Embryonic facial prominence (tissue), 1 donor: ENCODE results near the gene ZFYVE1.
"Not testable (repeated sequence)": the region's sequence is repeated elsewhere in the genome, so short reads cannot be mapped to it uniquely, and the experiment has no call there.

Experiments used
- DNase-seq: peaks from one replicate; pipeline ENCODE4 v3.0.0-alpha.2; 2016; ENCODE audit errors: extremely low spot score

The ZFYVE1 gene, protein sequence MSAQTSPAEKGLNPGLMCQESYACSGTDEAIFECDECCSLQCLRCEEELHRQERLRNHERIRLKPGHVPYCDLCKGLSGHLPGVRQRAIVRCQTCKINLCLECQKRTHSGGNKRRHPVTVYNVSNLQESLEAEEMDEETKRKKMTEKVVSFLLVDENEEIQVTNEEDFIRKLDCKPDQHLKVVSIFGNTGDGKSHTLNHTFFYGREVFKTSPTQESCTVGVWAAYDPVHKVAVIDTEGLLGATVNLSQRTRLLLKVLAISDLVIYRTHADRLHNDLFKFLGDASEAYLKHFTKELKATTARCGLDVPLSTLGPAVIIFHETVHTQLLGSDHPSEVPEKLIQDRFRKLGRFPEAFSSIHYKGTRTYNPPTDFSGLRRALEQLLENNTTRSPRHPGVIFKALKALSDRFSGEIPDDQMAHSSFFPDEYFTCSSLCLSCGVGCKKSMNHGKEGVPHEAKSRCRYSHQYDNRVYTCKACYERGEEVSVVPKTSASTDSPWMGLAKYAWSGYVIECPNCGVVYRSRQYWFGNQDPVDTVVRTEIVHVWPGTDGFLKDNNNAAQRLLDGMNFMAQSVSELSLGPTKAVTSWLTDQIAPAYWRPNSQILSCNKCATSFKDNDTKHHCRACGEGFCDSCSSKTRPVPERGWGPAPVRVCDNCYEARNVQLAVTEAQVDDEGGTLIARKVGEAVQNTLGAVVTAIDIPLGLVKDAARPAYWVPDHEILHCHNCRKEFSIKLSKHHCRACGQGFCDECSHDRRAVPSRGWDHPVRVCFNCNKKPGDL

DNA sequence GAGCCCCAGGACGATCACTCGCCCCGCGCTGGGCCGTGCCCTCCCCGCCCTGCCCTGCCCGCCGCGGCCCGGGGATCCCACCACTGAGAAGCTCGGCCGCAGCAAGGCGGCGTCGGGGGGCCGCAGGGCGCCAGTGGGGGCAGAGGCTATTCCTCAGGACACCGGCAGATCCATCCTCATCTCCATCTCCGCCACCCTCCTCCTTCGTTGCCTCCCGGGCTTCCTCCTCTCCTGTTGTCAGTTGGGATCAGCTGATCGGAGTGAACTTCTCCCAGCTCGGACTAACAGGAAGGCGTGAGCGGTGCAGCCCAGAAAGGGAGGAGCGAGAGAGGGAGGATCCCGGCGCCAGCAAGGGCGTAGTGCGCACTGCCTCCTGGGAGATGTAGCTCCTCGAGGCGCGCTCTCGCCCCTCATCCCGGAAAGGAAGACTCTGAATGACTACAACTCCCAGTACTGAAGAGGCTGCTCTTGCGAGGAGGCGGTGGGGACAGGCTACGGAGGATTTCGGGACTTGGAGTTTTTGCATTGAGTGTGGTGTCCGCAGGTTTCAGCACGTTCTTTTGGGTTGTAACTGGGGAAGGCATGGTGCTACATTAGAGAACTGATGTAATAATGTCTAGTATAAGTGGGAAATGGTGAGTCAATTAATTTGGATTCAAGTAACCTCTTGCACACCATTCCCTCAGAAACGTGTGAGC lies at the start of gene ZFYVE1:
Gene ZFYVE1, minus strand, starts transcription at position 262 of the 698 bp plus-strand sequence. CDS start 2,598 bp downstream, outside the sequence.
- DNase-seq, result peak; percentile 96

DNA sequence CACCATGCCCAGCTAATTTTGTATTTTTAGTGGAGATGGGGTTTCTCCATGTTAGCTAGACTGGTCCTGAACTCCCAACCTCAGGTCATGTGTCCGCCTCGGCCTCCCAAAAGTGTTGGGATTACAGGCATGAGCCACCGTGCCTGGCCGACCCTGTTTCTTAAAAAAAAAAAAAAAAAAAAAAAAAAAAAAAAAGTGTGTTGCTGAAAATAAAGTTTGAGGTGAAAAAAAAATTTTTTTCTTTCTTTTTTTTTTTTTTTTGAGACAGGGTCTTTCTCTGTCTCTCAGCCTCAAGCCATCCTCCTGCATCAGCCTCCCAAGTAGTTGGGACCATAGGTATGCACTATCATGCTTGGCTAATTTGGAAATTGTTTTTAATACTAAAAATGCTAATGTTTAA lies 42.7 kb upstream of the ZFYVE1 start:
- DNase-seq, result no peak

DNA sequence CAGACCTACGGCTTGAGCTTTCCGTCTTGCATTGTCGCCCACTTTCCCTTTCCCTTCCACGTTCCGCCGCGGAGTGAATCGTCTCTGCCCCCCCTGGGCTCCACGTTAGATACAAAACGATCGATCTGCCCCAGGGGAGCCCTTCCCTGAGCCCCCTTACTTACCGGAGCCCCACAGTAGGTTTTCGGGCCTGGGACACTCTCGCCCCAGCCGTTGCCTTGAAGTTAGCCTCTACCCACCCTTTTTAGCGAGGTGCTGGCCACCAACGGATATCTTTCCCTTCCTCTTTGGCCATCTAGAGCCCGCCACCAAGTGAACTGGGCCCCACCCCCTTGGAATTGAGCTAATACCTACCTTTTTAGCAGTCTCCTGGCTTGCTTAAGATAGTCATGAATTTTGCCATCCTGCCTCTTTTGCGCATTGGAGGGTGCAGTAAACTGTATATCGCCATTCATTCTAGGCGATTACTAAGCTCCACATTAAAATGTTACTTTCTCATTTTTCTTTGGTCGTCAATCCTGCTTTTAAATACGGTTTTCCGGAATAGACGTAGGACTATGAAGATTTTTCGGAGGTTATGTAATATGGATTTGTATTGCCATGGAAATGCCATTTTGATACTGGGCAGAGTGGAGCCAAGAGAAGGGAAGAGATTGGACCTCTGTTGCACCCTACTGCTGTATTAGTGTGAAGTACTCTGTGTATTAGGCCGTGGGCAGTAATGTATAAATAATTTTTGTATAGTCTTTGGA lies 32.2 kb upstream of the ZFYVE1 start:
- DNase-seq, result no peak

DNA sequence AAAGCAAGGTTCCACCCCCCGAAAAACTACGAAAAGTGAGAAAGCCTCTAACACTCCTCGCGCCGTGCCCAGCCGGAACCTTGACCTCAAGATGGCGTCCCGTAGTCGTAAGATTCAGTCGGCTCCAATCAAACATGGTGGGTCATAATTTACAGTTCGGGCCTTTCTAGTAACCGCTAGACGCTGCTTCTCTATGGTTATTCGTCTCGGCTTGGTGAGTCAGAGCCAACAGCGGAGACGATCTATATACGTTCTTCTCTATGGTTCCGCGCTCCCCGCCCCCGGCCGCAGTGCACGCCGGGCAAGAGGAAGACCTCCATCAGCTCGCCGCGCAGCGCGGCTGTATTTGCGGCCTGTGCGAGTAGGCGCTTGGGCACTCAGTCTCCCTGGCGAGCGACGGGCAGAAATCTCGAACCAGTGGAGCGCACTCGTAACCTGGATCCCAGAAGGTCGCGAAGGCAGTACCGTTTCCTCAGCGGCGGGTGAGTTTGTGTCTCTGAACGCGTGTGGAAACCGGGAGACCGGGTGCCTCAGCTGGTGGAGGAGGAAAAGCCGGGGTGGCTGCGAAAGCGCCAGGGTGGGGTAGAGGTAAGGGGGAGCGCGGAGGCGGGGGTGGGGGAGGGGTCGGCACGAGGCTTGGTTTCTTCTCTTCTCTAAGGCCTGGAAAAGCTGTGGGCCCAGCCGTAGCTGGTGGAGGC lies 31.5 kb upstream of the ZFYVE1 start, which contains the start of gene RBM25:
Gene RBM25, plus strand, starts transcription at position 311 of the 698 bp plus-strand sequence. CDS start 13,108 bp downstream, outside the sequence.
- peak; percentile 99 for DNase-seq

DNA sequence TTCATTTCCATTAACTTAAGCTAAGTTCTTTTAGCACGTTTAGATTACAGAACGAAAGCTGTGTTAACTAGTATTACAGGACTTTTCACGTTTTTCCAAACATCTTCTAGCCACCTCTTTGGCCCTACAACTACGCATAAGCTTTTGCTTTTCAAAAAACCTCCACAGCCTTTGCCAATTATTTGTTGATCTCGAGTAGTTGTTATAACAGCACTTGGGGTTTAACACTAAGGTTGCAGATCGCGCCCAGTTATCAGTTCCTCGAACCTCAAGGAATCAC lies 31.0 kb upstream of the ZFYVE1 start:
- no peak for DNase-seq

DNA sequence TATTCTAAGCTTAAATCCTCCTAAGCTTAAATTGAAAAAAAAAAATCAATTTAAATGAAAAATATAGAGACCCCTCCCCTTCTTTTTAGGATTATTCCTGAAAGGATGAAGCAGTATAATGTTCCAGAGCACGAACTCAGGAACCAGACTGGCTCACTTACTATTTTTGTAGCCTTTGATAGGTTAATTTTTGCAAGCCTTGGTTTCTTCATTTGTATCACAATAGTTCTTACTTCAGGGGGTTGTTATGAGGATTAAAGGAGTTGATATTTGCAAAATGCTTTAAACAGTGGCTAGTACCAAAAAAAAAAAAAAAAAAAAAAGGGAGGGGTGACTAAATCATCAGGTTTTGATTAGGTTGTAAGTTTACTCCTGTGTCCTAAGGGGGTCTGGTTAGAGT lies 28.3 kb upstream of the ZFYVE1 start:
- no peak for DNase-seq

DNA sequence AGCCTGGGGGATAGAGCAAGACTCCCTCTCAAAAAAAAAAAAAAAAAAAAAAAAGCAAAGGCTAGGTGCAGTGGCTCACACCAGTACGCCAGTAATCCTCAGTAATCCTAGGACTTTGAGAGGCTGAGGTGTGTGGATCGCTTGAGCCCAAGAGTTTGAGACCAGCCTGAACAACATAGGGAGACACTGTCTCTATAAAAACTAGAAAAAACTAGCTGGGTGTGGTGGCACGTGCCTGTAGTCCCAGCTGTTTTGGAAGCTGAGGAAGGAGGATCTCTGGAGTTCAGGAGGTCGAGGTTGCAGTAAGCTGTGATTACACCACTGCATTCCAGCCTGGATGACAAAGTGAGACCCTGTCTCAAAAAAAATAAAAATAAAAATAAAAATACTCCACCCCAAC lies 22.5 kb upstream of the ZFYVE1 start:
- no peak for DNase-seq

DNA sequence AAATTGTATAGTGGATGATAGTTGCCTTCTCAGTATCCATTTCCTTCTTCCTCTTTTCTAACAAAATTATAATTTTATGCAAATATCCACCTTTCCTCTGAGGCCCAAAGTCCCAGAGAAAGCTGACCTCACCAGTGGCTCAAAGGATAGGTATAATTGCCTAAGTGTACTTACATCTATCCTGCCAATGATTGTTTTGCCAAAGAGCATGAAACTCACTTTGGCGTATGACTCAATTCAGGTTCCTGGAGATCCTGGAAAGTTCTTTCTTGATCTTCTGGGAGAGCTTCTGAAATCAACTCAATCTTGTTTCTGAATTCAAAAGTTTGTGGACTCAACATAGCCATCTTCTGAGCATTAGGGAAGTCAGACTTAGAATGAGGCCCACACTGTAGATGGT lies 20.9 kb upstream of the ZFYVE1 start:
- DNase-seq, result no peak

DNA sequence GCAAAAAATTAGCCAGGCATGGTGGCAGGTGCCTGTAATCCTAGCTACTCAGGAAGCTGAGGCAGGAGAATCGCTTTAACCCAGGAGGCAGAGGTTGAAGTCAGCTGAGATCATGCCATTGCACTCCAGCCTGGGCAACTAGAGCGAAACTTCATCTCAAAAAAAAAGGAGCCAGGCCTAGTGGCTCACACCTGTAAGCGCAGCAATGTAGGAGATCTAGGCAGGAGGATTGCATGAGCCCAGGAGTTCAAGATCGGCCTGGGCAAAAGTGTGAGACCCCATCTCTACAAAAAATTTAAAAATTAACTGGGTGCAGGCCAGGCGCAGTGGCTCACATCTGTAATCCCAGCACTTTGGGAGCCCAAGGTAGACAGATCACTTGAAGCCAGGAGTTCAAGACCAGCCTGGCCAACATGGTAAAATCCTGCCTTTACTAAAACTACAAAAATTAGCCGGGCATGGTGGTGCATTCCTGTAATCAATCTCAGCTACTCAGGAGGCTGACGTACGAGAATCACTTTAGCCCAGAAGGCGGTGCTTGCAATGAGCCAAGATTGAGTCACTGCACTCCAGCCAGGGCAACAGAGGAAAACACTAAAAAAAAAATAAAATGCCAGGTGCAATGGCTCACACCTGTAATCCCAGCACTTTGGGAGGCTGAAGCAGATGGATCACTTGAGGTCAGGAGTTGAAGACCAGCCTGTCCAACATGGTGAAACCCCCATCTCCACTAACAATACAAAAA lies 10.0 kb upstream of the ZFYVE1 start:
- DNase-seq, result not testable (repeated sequence)

DNA sequence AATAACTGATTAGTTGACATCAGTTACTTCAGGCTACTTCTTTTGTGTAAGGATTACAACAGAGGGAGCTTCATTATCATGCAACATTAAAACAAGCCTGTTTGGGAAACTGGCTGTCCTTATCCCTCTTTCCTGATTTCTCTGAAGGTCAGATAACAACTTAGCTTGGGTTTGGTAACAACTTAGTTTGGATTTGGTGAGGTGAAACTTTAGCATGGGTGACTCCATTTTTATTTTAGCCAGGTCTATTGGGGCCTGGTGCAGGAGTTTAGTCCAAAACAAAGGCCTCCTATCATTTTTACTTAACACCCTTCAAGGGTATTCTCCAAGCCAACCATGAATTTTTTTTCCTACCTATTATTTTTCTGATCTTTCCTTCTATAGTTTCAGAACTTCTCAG lies 1.1 kb upstream of the ZFYVE1 start:
- no peak for DNase-seq

DNA sequence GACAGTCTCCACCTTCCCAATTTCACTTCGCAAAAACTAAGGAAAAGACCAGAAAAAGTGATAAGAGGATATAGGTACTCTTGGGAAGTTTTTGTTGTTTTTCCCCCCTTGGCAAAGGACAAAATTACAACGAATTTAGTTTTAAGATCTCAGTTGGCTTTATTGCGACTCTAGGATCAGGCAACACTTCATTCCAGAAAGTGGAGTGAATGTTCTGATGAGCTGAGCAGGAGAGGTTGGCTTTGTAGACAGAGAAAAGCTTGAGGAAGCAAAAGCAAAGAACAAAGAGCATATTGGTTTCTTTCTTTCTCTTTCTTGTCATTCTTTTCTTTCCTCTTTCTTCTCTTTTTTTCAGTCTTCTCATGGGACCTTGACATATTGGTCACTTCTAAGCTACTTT lies 640 bp upstream of the ZFYVE1 start:
- no peak for DNase-seq

DNA sequence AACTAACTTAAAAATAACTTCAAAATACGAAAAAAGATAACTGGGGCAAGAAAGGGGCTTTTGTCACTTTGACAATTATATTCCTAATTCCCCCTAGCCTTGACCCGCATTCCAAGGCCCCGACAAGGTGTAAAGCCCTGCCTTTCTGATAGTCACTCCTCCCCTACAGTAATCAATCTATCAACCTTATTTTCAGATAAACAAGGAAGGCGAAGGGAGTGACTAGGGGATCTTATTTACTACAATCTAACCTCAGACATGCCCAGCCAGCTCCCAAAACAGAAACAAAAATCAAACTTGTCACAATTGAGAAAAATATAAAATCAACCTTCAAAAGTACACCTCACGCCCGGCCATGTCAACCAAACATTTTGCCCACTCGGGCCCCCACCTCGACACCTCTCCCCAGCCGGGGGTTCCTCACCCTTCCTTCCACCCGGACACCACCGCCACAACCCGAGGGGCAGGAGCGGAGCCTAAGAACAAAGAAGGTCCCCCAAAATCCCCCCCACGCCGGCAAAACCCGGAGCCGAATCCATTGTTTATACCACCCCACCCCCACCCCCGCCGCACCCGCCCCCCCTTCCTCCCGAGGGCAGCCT lies 562 bp downstream of the ZFYVE1 start:
- DNase-seq, result no peak

DNA sequence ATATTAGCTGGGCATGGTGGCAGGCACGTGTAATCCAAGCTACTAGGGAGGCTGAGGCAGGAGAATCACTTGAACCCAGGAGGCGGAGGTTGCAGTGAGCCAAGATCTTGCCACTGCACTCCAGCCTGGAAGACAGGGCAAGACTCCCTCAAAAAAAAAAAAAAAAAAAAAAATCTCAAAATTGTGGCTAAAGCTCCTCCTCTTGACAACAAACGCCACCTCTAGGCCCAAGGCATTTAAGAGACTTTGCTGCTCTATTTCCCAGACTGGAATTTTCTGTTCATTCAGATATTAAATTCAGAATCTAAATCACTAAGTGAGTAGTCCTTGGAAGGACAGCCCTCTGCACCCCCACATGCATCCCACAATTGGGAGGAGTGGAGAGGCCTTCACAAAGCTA lies 1.4 kb downstream of the ZFYVE1 start:
- DNase-seq, result no peak

DNA sequence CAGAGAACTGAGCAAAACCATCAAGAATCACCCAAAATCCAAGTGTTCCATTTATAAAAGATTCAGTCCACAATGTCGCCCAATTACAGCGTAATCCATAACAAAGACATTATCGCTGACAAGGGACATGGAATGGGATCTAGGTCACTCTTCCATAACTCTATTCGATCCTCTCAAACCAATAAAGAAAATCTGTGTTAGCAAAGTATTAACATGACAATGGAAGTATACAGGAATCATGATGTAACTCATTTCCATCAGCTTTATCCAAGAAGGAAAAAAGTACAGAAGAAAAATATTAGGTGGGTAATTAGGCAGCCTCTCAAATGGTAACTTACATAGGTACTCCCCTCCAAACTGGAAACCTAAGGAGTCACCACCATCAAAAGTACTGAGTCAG lies 4.9 kb downstream of the ZFYVE1 start:
- DNase-seq, result no peak

DNA sequence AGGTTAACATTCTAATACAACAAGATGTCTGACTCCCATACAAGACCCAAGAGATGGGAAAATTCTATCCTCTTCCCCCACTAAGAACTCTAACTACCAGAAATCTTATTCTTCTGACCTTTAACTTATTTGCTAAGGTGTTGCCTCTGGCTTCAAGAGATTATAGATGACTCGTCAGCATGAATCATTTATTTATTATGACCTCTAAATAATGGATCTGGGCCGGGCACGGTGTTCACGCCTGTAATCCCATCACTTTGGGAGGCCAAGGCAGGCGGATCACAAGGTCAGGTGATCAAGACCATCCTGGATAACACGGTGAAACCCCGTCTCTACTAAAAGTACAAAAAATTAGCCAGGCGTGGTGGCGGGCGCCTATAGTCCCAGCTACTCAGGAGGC lies 10.9 kb downstream of the ZFYVE1 start:
- DNase-seq, result not testable (repeated sequence)

DNA sequence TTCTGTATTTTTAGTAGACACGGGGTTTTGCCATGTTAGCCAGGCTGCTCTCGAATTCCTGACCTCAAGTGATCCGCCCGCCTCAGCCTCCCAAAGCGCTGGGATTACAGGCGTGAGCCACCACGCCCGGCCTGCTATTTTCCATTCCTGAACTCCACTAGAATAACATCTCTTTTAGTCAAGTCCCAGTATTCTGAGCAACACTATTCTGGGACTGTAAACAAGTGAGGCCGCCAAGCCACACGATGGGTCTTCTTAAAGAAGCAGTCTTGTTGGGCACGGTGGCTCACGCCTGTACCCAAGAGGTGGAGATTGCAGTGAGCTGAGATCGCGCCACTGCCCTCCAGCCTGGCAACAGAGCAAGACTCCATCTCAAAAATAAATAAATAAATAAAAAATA lies 11.4 kb downstream of the ZFYVE1 start:
- DNase-seq, result not testable (repeated sequence)

DNA sequence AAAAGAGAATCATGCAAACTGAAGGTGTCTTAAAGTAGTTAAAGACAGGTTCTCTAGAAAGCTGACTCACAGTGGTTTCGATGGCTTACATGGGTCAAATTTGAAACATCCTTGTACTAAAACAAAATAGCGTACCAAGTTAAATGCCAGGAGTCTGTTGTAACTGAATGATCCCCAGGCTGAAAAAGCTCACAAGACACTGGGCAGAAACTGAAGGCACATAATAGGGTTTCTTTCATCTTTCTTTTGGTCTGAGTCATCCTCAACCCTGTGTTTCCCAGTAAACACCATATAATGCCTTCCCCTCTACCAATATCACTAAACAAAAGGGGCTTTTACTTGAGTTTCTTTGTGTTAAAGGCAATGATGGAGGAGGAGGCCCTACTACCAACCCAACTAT lies 12.8 kb downstream of the ZFYVE1 start:
- DNase-seq, result no peak

DNA sequence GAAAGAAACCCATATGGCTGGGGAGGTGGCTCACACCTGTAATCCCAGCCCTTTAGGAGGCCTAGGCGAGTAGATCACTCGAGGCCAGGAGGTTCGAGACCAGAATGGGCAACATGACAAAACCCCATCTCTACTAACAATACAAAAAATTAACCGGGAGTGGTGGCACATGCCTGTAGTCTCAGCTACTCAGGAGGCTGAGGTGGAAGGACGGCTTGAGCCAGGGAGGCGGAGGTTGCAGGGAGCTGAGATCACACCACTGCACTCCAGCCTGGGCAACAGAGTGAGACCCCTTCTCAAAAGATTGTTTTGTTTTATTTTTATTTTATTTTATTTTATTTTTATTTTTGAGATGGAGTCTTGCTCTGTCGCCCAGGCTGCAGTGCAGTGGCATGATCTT lies 15.7 kb downstream of the ZFYVE1 start:
- not testable (repeated sequence) for DNase-seq

DNA sequence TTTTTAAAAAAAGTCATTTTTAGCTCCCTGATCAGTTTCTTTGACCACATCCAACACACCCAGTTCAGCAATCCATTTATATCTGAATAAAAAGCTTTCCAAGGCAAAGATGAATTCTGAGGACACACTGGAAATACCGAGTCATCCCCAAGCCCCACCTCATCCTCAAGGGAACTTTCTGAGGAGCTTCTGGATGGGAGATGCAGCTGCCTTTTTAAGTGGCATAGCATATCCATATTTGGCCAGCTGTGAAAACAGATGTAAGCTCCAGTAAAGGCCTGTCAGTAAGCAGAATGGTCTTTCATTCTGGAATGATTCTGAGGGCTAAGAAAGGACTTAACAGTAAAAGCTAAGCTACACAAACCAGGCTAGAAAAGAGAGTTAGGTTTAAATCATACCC lies 18.4 kb downstream of the ZFYVE1 start:
- DNase-seq, result no peak

DNA sequence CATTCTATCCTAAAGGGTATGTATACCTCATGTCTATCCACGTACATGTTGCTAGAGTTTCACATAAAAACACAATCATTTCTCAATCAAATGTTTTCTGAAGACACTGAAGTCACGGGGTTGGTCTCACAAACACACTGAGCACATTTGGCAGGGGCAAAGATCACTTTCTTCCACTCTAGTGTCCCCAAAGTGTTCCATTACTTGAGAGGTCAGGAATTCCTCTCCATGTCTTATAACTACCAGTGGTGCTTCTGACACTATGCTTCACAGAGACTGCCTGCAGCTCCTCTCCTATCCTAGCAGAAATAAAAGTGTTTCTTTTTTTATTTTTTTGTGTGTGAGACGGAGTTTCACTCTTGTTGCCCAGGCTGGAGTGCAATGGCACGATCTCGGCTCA lies 19.1 kb downstream of the ZFYVE1 start:
- no peak for DNase-seq
